Pancreas (tissue), 10 donors: ENCODE results near the gene AKR1C1. TPM values are rescaled to one million over a fixed set of nuclear protein-coding genes. Genes with fewer than 3 reads are reported as not detected.
A peak's percentile ranks its signal among the peaks of the same experiment; 100 is the strongest.
"Not testable (repeated sequence)": the region's sequence is repeated elsewhere in the genome, so short reads cannot be mapped to it uniquely, and the experiment has no call there.

Experiments used
- ATAC-seq, 4 donors: fragments of 200-7000 bp; cut with Tn5 transposase; one replicate each; pipeline versions ENCODE4 v1.8.0 to v1.9.1; 2020; ENCODE audit warnings: mild to moderate bottlenecking in 4 of 4, moderate library complexity in 4 of 4
- DNase-seq, 6 donors: peaks; one replicate each; pipeline ENCODE4 v3.0.0-alpha.2; 2020
- FAIRE-seq: peaks from 2 replicates; lab custom pipeline; 2012; peaks lifted over from hg19 to GRCh38; lab: Jason Lieb, UNC
- H3K27ac ChIP-seq, 4 donors: fragments of 200-600 bp; sonication (generic); 1 replicate in 3 of 4; 2 replicates in 1 of 4; pipeline versions ENCODE4 v1.5.0 to v1.8.0; 2020
- H3K27me3 ChIP-seq, 4 donors: fragments of 200-600 bp; one replicate each; pipeline ENCODE4 v1.8.0; 2021
- H3K36me3 ChIP-seq, 3 donors: fragments of 200-600 bp; sonication (generic) in 1 of 3; one replicate each; pipeline versions ENCODE4 v1.5.0 to v1.8.0; 2020 to 2021
- H3K4me1 ChIP-seq, 3 donors: fragments of 200-600 bp; one replicate each; pipeline ENCODE4 v1.8.0; 2021
- H3K4me3 ChIP-seq, 4 donors: fragments of 200-600 bp; sonication (generic) in 2 of 4; one replicate each; pipeline versions ENCODE4 v1.5.0 to v1.8.0; 2020 to 2021
- H3K9me3 ChIP-seq, 4 donors: fragments of 200-600 bp; one replicate each; pipeline ENCODE4 v1.8.0; 2021
- WGBS, 2 donors: extraction: QIAGEN DNeasy Blood & Tissue Kit; methylation state at CpG; one replicate each; pipeline ENCODE4 v1.1.7; 2013; 5-methylcytosine and 5-hydroxymethylcytosine counted together
- intact Hi-C, 3 donors: fragments of 100-400 bp; cut with DNase I; formaldehyde crosslinking; loops; one replicate each; pipeline versions ENCODE4 v1.11.1 to v1.14.2; 2022
- polyA plus RNA-seq, 2 donors: library from polyadenylated mRNA; stranded (reverse); fragments of 200-250 nt; gene quantifications; one replicate each; pipeline ENCODE4 v1.2.3, GENCODE V29; 2013
- total RNA-seq, 6 donors: library from RNA; stranded (reverse); fragmentation: NEBNext Ultra II Directional in 4 of 6; extraction: Animal tissue kit (Norgen Biotek cat#: 25700) in 4 of 6; gene quantifications; one replicate each; pipeline versions ENCODE4 v1.2.1 to v1.2.4, GENCODE V29; 2021 to 2023
- TF ChIP-seq, protein P1 (sequence below), 4 donors: fragments of 200-600 bp; sonication (generic) in 3 of 4; IDR thresholded peaks; one replicate each; pipeline versions ENCODE4 v1.5.0 to v1.8.0; 2021; ENCODE audit warnings: antibody characterized with exemption in 4 of 4
- donor health status: healthy with polysubstance abuse.
- donor health status: DM: no; HTN: no; CAD: no; lungs with moderate emphysema.
- donor health status: DM: no; HTN: no; CAD: no.
- donor health status: control.
- donor health status: control.
- donor health status: Bipolar disorder and iron deficiency.
- donor health status: DM: yes; HTN: yes; CAD: no.
- donor health status: DM: no; HTN: no; CAD: no.
- donor health status: DM: no; HTN: no; CAD: no.
- donor health status: DM: yes; HTN: yes; CAD: no.

Gene AKR1C1
- total and polyA plus RNA-seq, 8 donors, result 4.1 to 17.4 (median 9.1) TPM

DNA sequence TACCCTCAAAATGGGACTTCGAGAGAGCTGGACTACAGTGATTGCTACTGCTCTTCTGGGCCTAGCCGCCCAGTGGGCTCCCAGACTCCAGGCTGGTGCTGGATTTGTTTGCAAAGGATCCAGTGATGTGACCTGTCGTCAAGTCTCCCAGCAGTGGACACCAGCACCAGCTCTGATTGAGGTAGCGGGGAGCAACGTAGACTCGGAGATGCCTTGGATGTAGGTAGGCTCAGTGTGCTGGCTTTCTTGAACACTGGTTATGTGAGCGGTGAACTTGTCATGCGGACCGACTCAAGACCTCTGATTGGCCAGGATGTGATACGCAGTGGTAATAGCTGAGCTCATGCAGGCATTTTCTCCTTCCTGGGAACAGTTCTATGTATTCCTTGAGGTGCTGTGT lies 21.0 kb downstream of the AKR1C1 start:
- intact Hi-C loops, result no loop called here
- DNase-seq (peak in 4 of 6 donors; percentile 12 to 57 (median 24)), FAIRE-seq (no peak), ATAC-seq (peak in 3 of 4 donors; percentile 8 to 26 (median 12))
- H3K9me3 ChIP-seq, result no peaks in the 10 kb centered on the region
- WGBS, 2 donors, result 91 to 92% methylated on average over 10 of the region's 10 CpGs
- peak overlapping the region in 3 of 4 donors; percentile 58 to 78 (median 76) for H3K27ac ChIP-seq
- peaks cover 12 to 17% (median 12%) of the 10 kb centered on the region in 3 donors for H3K4me1 ChIP-seq
- TF ChIP-seq, protein P1, sequence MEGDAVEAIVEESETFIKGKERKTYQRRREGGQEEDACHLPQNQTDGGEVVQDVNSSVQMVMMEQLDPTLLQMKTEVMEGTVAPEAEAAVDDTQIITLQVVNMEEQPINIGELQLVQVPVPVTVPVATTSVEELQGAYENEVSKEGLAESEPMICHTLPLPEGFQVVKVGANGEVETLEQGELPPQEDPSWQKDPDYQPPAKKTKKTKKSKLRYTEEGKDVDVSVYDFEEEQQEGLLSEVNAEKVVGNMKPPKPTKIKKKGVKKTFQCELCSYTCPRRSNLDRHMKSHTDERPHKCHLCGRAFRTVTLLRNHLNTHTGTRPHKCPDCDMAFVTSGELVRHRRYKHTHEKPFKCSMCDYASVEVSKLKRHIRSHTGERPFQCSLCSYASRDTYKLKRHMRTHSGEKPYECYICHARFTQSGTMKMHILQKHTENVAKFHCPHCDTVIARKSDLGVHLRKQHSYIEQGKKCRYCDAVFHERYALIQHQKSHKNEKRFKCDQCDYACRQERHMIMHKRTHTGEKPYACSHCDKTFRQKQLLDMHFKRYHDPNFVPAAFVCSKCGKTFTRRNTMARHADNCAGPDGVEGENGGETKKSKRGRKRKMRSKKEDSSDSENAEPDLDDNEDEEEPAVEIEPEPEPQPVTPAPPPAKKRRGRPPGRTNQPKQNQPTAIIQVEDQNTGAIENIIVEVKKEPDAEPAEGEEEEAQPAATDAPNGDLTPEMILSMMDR (IDR thresholded peaks at IDR 0.05), result no peak
- no peaks in the 10 kb centered on the region for H3K27me3 ChIP-seq
- peak overlapping the region in 1 of 4 donors; percentile 12 for H3K4me3 ChIP-seq
- no peaks in the 10 kb centered on the region for H3K36me3 ChIP-seq

DNA sequence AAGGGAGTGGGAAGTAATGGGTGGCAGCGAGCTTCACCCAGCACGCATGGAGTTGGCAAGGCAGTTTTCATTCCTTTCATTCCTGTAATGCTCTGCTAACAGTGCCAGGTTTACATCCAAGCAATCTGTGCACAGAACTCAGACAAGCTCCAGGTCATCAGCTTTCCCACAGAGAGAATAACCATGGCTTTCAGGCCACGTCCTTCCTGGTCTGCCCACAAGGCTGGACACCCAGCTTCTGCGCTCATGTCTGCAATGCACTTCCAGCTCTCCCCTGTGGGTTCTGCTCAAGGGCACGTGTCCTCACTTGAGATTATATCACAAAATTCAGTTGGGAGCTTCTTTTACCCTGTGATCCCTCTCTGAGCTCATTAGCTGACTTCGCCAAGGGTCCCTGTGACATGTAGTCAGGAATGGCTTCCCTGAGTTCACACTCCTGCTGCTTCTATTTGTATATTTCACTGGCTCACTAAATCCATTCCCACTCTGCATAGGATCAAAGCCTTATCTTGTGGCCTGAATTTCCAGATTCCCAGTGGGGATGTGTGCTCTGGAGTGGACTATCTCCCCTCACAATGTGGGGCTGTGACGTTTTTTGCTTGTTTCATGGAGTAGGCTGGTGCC lies 21.9 kb downstream of the AKR1C1 start:
- intact Hi-C loops, result no loop called here
- FAIRE-seq (no peak), DNase-seq (peak in 4 of 6 donors; percentile 19 to 32 (median 30)), ATAC-seq (peak; percentile 6 to 21 (median 16))
- TF ChIP-seq, protein P1 (IDR thresholded peaks at IDR 0.05), result no peak
- 53 to 64% methylated on average over 7 of the region's 7 CpGs for WGBS, 2 donors
- no peaks in the 10 kb centered on the region for H3K36me3 ChIP-seq
- peak overlapping the region in 1 of 4 donors; percentile 12 for H3K4me3 ChIP-seq
- H3K27me3 ChIP-seq, result no peaks in the 10 kb centered on the region
- H3K4me1 ChIP-seq, result peaks cover 12 to 17% (median 12%) of the 10 kb centered on the region in 3 donors
- H3K27ac ChIP-seq, result peak overlapping the region; percentile 34 to 76 (median 42)
- H3K9me3 ChIP-seq, result no peaks in the 10 kb centered on the region

DNA sequence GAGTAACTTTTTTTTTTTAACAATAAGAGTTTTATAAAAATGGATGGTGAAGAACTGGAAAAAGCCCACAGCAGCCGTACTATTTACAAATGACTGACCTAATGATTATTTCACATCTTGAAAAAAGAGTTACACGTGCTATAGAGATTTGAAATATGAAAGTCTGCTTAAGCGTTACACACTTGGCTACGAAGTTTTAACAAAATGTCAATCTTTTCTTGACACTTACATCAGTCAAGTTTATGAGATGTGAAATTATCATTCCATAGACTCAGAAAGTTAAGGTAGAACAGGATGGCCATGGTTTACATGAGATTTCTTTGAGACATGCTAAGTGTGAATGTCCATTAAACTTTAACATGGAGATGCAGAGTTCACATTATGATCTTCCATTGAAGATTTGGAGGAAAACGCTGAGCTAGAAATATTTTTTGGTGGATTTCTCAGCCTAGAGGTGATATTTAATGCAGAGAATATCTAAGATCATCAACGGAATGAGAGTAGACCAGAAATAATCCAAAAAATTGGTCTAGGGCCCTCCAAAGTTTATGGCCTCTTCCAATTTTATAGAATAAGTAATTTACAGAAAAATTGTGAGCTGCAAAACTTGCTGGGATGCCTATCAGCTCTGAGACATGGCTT lies 24.9 kb downstream of the AKR1C1 start:
- H3K27me3 ChIP-seq, H3K9me3 ChIP-seq, H3K27ac ChIP-seq, H3K36me3 ChIP-seq, ATAC-seq, H3K4me3 ChIP-seq, FAIRE-seq, intact Hi-C loops, H3K4me1 ChIP-seq, DNase-seq: not testable (repeated sequence)
- WGBS, 2 donors, result 90 to 96% methylated on average over 6 of the region's 6 CpGs

DNA sequence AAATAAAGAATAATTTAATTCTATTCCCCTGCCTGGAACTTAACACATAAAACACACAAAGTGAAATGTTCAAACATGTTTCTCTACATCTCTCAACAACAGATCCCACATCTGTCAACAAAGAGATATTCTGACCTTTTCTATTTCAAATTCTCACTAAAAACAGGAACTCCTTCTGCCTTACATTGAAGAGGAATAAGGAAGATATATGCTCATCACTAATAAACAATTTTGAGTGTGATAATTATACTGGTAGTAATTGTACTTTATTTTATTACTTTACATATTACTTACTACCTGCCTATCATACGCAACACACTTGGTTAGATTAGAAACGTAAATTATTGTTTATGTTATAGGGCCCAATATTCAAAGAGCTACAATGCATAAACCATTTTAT lies 27.0 kb downstream of the AKR1C1 start:
- Histone ChIP-seq H3K36me3 (no peaks in the 10 kb centered on the region), H3K4me1 (peaks cover 0 to 5% (median 0%) of the 10 kb centered on the region in 3 donors), H3K4me3 (no peak overlapping the region), H3K27me3 (no peaks in the 10 kb centered on the region), H3K27ac (no peak overlapping the region), H3K9me3 (no peaks in the 10 kb centered on the region)
- DNase-seq (no peak), ATAC-seq (no peak), FAIRE-seq (no peak)
- TF ChIP-seq, protein P1 (IDR thresholded peaks at IDR 0.05), result no peak
- intact Hi-C loops, result no loop called here
- 95 to 96% methylated on average over 2 of the region's 2 CpGs for WGBS, 2 donors

DNA sequence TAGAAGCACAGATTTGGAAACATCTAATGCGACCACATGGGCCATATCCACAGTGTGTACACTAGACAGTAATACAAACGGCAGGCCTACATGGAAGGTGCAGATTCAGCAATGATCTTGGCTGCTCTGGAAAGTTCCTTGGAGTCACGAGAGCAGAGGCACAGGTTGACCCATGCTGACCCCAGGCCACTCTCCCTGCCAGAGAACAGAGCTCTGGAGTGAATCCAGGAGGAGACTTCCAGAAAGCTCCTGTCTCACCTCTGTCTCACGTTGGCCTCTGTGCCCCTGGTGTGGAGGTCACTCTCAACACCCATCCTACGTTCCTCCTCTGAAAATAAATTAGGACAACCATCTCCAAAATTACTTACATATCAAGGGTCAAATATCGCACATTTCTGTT lies 28.2 kb downstream of the AKR1C1 start:
- ATAC-seq, DNase-seq, intact Hi-C loops, H3K4me1 ChIP-seq, H3K27ac ChIP-seq, H3K9me3 ChIP-seq, FAIRE-seq, H3K27me3 ChIP-seq, H3K4me3 ChIP-seq, H3K36me3 ChIP-seq: not testable (repeated sequence)
- WGBS, 2 donors, result 90 to 91% methylated on average over 2 to 3 of the region's 6 CpGs

DNA sequence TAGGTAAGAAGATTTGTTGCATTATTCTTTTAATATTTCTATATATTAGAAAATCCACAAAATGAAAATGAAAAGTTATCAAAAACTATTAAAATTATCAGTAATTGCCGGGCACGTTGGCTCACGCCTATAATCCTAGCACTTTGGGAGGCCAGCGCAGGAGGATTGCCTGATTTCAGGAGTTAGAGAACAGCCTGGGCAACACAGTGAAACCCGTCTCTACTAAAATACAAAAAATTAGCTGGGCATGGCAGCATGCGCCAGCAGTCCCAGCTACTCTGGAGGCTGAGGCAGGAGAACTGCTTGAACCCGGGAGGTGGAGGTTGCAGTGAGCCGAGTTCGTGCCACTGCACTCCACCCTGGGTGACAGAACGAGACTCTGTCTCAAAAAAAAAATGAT lies 29.3 kb downstream of the AKR1C1 start:
- FAIRE-seq, H3K9me3 ChIP-seq, H3K36me3 ChIP-seq, DNase-seq, H3K27me3 ChIP-seq, H3K4me3 ChIP-seq, intact Hi-C loops, H3K4me1 ChIP-seq, H3K27ac ChIP-seq, ATAC-seq: not testable (repeated sequence)
- WGBS, 2 donors, result 94 to 95% methylated on average over 10 of the region's 10 CpGs

DNA sequence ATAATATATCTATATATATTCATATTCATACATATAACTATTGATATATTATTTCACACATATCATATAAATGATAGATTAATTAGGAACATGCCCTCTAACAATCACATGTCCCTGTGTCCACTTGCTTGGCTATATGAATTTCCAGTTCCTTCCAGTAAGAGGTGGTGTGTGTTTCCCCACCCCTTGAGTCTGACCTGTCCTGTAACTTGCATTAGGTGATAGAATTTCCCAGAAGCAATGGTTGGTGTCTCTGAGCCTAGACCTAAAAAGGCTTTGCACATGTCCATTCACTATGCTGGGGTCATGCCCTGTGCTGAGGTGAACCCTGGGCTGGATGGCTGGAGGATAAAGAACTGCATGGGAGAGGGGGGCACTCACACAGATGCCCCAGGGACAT lies 31.0 kb downstream of the AKR1C1 start:
- H3K27ac ChIP-seq, intact Hi-C loops, H3K36me3 ChIP-seq, ATAC-seq, H3K9me3 ChIP-seq, DNase-seq, H3K4me1 ChIP-seq, FAIRE-seq, H3K4me3 ChIP-seq, H3K27me3 ChIP-seq: not testable (repeated sequence)
